Ectodermal cell (in vitro differentiated cells): ENCODE data around the gene ACSL3.
"Not testable (repeated sequence)": the region's sequence is repeated elsewhere in the genome, so short reads cannot be mapped to it uniquely, and the experiment has no call there.

ENCODE experiments used
- H3K27ac ChIP-seq: 2 replicates; pipeline ENCODE4 v1.7.0; 2013; ENCODE audit warnings: mild to moderate bottlenecking, low read depth, low read length; ENCODE audit not compliant: insufficient read depth, poor library complexity, severe bottlenecking
- H3K27me3 ChIP-seq: 2 replicates; pipeline ENCODE4 v1.7.0; 2013; ENCODE audit warnings: mild to moderate bottlenecking, low read length; ENCODE audit not compliant: insufficient read depth, control insufficient read depth, poor library complexity, severe bottlenecking
- H3K36me3 ChIP-seq: one replicate; pipeline ENCODE4 v1.7.0; 2013; ENCODE audit warnings: low read length; ENCODE audit not compliant: control insufficient read depth, insufficient read depth
- H3K4me1 ChIP-seq: one replicate; pipeline ENCODE4 v1.7.0; 2013; ENCODE audit warnings: low read length; ENCODE audit not compliant: control insufficient read depth, insufficient read depth
- H3K4me3 ChIP-seq: 2 replicates; pipeline ENCODE4 v1.7.0; 2013; ENCODE audit warnings: low read depth, low read length, control low read depth; ENCODE audit not compliant: insufficient read depth
- H3K9me3 ChIP-seq: 2 replicates; pipeline ENCODE4 v1.7.0; 2013; ENCODE audit warnings: mild to moderate bottlenecking, low read length, moderate library complexity; ENCODE audit not compliant: control insufficient read depth
- WGBS, 2 experiments: methylation state at CpG; one replicate each; pipeline ENCODE4 v1.1.7; 2013; ENCODE audit warnings: missing lambda C conversion rate in 2 of 2; 5-methylcytosine and 5-hydroxymethylcytosine counted together

ACSL3 gene

DNA sequence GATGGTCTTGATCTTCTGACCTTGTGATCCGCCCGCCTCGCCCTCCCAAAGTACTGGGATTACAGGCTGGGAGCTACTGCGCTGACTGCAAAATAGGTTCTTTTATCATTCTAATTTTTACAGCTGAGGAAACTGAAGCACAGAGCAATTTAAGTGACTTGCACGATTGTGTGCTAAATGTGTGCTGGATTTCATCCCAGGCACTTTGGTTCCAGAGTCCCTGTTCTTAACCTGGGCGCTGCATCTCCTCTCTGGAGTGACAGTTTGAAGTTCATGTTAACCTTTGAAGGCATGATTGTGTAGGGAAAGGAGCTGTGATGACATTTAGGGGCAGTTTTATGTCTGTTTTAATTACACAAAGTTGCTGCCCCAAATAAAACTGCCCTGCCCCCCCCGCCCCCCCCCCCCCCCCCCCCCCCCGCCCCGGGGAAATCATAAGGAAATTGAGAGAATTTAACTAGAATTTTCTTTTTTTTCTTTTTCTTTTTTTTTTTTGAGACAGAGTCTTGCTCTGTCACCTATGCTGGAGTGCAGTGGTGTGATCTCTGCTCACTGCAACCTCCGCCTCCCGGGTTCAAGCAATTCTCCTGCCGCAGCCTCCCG is 5.6 kb downstream of the ACSL3 start:
- no peaks in the 10 kb centered on the region for H3K27me3 ChIP-seq
- H3K4me3 ChIP-seq: no peak overlapping the region
- 90 to 91% methylated on average over 10 of the region's 13 CpGs for WGBS, 2 experiments
- no peak overlapping the region for H3K27ac ChIP-seq
- H3K4me1 ChIP-seq: peaks cover 19% of the 10 kb centered on the region
- H3K9me3 ChIP-seq: no peaks in the 10 kb centered on the region
- H3K36me3 ChIP-seq: no peaks in the 10 kb centered on the region

DNA sequence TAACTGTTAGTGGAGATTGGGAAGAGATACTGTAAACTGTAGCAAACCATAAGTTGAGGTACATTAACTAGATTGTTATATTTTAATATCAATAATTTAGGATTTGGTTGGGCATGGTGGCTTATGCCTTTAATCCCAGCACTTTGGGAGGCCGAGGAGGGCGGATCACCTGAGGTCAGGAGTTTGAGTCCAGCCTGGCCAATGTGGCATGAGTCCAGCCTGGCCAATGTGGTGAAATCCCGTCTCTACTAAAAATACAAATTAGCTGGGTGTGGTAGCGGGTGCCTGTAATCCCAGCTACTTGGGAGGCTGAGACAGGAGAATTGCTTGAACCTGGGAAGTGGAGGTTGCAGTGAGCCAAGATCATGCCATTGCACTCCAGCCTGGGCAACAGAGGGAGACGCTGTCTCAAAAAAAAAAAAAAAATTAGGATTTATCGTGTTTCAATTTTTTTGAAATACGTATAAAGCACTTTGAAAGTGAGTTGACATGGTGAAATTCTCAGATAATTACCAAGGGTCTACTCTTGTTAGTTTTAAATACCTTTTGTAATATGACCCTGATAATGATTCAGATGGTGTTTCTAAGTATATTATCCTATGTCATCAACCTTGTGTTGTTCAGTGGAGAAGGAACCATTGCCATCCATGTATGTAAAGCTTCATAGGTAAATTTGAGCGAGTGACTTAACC is 7.9 kb downstream of the ACSL3 start:
- H3K4me3 ChIP-seq, H3K27ac ChIP-seq, H3K27me3 ChIP-seq, H3K9me3 ChIP-seq, H3K36me3 ChIP-seq: not testable (repeated sequence)
- WGBS, 2 experiments: 94 to 96% methylated on average over 8 of the region's 8 CpGs
- H3K4me1 ChIP-seq: peaks cover 10% of the 10 kb centered on the region

DNA sequence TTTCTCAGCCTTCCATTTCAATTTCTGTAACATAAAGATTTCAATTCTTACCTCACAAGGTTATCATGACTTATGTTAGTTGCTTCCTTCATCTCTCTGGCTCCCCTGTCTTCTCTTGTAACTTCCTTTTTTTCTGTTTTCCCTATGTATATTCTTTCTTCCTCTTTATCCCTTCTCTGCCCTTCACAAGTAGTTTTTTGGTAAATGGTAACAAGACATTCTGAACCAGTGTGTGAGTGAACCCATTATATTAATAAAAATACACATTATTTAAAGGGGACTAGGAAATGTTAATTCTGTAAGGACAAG is 8.4 kb downstream of the ACSL3 start:
- H3K27ac ChIP-seq: no peak overlapping the region
- H3K4me3 ChIP-seq: no peak overlapping the region
- no peaks in the 10 kb centered on the region for H3K36me3 ChIP-seq
- no peaks in the 10 kb centered on the region for H3K9me3 ChIP-seq
- H3K27me3 ChIP-seq: no peaks in the 10 kb centered on the region
- peaks cover 9% of the 10 kb centered on the region for H3K4me1 ChIP-seq

DNA sequence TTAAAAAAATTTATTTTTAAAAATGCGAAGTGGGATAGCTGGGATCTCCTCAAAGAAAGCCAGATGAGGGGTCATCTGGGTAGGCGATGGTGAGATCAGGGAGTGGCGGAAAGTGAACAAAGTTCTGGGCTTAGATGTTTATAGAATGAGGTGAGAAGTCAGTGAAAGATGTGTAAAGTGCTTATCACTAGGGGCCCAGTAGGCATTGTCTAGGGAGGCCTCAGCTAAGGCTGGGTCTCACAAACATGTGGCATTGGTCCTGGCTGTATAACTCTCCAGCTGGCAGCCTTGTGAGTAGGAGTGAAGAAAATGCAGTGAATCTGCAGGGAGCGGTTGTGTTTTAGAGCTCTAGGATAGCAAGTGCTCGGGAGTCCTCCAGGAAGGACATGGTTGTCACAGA is 10.5 kb downstream of the ACSL3 start:
- Histone ChIP-seq H3K4me1 (peaks cover 1% of the 10 kb centered on the region), H3K27me3 (no peaks in the 10 kb centered on the region), H3K9me3 (no peaks in the 10 kb centered on the region), H3K36me3 (no peaks in the 10 kb centered on the region), H3K27ac (no peak overlapping the region), H3K4me3 (no peak overlapping the region)
- 92 to 94% methylated on average over 5 of the region's 5 CpGs for WGBS, 2 experiments

DNA sequence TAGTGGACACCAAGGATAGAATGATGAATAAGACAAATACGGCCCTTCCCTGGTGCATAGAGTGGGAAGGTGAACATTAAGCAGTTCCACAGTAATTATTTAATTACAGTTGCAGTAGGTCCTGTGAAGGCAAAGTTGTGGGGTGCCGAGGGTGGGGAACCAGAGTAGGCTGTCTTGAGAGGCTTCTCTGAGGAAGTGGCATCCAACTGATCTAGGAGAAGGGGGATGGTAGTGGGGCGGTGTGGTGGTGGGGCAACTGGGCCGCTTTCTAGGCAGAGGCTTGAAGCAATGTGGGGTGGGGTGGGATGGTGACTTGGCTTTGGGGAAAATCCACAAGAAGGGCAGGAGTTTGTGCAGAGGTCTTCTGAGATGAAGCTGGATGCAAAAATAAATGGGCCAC is 11.7 kb downstream of the ACSL3 start:
- Histone ChIP-seq H3K4me3 (no peak overlapping the region), H3K9me3 (no peaks in the 10 kb centered on the region), H3K27me3 (no peaks in the 10 kb centered on the region), H3K27ac (no peak overlapping the region), H3K4me1 (no peaks in the 10 kb centered on the region), H3K36me3 (no peaks in the 10 kb centered on the region)
- 95 to 97% methylated on average over 4 of the region's 4 CpGs for WGBS, 2 experiments

DNA sequence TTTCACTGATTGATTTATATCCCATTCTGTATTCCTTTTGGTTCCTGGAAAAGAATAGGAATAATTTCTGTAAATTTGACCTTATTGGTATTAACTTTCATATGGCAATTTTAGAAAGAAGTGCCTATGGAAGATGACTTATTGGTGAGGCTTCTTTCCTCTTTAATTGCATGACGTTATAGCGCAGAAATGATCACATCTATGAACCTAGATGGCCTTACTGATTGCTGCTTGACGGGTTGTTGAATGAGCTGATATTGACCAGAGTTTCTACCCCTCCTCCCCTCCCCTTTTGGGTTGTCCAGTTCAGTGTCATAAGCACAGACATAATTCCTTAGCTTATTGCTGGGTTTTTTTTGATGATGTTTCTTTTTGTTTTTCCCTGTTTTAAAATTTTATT is 14.6 kb downstream of the ACSL3 start:
- Histone ChIP-seq H3K4me1 (no peaks in the 10 kb centered on the region), H3K4me3 (no peak overlapping the region), H3K36me3 (no peaks in the 10 kb centered on the region), H3K9me3 (no peaks in the 10 kb centered on the region), H3K27me3 (no peaks in the 10 kb centered on the region), H3K27ac (no peak overlapping the region)
- WGBS, 2 experiments: 96 to 97% methylated on average over 3 of the region's 3 CpGs

DNA sequence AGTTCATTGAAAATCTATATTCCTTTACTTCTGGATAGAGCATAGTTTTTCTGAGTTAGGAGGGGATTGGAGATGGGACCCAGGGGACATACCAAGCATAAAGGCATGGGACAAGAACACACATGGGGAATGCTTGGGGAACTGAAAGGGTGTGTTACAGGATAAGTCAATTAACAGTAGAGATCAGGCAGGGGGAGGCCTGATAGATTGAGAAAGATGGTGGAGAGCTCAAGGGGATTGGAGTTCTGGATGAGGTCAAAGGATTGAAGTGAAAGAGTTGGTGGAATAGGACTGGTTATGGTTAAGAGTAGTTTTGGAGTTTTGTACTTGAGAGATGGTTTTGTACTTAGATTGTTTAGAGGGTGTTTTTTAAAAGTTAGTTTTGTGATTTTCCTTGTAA is 16.1 kb downstream of the ACSL3 start:
- H3K27me3 ChIP-seq: no peaks in the 10 kb centered on the region
- no peaks in the 10 kb centered on the region for H3K9me3 ChIP-seq
- no peak overlapping the region for H3K4me3 ChIP-seq
- H3K4me1 ChIP-seq: no peaks in the 10 kb centered on the region
- no peaks in the 10 kb centered on the region for H3K36me3 ChIP-seq
- H3K27ac ChIP-seq: no peak overlapping the region

DNA sequence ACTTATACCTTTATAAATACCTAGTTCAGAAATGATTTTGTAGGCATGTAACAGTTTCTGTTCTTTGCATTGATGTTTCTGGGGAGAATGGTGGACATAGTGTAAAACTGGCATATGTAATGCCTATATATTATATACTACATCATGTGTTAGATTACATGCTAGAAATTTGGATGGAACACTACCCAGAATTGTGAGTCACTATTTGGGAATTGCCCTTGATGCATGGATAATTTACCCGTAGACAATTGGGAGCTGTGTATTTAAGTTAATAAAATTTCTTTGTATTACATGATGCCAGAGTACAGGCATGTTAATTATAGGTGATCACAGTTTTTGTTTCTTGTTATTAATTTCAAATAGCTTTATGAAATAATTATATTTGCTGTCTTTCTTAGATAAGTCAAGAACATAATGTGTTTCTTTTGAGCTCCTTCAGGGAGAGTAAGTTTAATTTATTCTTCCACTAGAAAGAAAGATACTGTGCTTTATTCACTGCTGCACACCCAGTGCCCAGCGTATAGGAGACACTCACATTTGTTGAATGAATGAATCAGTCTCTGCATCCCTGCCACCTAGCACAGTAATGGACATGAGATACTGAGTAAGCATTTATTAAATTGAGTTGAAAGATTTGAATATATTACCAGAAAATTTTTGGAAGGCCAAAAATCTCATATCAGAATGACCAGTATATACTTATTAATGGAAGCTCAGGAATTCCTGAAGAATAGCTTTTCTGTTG is 16.9 kb downstream of the ACSL3 start:
- no peaks in the 10 kb centered on the region for H3K4me1 ChIP-seq
- no peaks in the 10 kb centered on the region for H3K27me3 ChIP-seq
- H3K36me3 ChIP-seq: no peaks in the 10 kb centered on the region
- no peak overlapping the region for H3K27ac ChIP-seq
- no peaks in the 10 kb centered on the region for H3K9me3 ChIP-seq
- no peak overlapping the region for H3K4me3 ChIP-seq
- WGBS, 2 experiments: 92 to 94% methylated on average over 2 of the region's 2 CpGs

DNA sequence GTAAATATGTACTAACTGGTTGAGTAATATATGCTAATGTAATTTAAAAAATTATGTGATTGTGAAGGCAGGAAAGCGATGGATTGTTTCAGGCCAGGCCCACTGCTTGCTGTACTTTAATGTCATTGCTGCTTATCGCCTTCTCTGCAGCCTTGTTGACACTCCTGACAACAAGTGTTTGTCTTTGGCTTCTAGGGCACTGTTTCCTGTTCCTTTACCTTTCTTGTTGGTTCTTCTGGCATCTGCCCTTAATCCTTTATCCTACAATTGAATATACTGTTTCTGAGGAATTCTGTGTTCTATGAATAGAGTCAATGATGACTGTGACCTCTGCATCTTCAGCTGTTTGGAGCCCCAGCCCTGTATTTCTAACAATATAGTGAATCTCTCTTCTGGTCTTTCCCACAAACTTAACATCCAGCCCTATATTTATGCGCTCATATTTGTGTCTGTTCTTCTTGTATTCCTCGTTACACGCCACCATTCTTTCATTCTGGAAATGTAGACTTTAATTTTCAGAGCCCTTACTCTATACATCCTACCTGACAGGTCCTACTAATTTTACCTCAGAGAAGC is 17.6 kb downstream of the ACSL3 start:
- Histone ChIP-seq H3K9me3 (no peaks in the 10 kb centered on the region), H3K27me3 (no peaks in the 10 kb centered on the region), H3K4me1 (no peaks in the 10 kb centered on the region), H3K36me3 (no peaks in the 10 kb centered on the region), H3K4me3 (no peak overlapping the region), H3K27ac (no peak overlapping the region)
- 94 to 96% methylated on average over 5 of the region's 5 CpGs for WGBS, 2 experiments

DNA sequence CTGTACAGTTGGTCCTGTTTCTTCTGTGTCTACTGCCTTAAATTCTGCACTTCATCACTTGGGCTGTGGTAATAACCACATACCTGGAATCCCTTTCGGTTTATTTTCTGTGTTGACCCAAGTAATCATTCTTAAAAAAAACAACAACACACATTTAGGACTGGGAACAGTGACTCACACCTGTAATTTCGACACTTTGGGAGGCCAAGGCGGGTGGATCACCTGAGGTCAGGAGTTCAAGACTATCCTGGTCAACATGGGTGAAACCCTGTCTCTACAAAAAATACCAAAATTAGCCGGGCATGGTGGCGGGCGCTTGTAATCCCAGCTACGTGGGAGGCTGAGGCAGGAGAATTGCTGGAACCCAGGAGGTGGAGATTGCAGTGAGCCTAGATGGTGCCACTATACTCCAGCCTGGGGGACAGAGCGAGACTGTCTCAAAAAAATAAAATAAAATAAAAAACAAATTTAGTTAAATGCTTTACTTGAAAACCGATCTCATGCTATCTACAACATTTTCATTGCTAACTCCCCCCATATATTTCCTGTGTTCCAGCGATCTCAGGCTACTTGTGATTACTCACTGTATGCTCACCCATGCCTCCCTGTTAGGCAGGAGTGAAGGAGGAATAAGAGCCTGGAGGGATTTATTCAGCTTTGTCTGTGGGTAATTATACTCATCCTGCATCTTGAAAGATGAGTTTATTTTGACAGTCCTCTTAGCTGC is 18.2 kb downstream of the ACSL3 start:
- Histone ChIP-seq H3K4me3 (no peak overlapping the region), H3K27me3 (no peaks in the 10 kb centered on the region), H3K4me1 (no peaks in the 10 kb centered on the region), H3K27ac (no peak overlapping the region), H3K9me3 (no peaks in the 10 kb centered on the region), H3K36me3 (no peaks in the 10 kb centered on the region)
- WGBS, 2 experiments: 92 to 94% methylated on average over 9 to 10 of the region's 10 CpGs
